OCI-LY7 (cell line): ENCODE data around the gene CLEC16A. TPM values are rescaled to one million over a fixed set of nuclear protein-coding genes. Genes with fewer than 3 reads are reported as not detected.

Source experiments
- BruUV-seq: library from RNA; stranded (reverse); fragments of 400-500 nt; replicated peaks from 2 replicates; lab custom pipeline; 2021; lab: Mats Ljungman, UMichigan
- CTCF ChIA-PET: fragments of 300-600 bp; sonication (Branson Sonifier 250); formaldehyde crosslinking; loops from one replicate; lab custom pipeline; 2022; ENCODE audit warnings: antibody characterized with exemption; ENCODE audit not compliant: unreplicated experiment; lab: Charles Lee
- POLR2A ChIA-PET: fragments of 300-600 bp; sonication (Branson Sonifier 250); formaldehyde crosslinking; loops from one replicate; lab custom pipeline; 2022; ENCODE audit warnings: antibody characterized with exemption; lab: Charles Lee
- DNase-seq: peaks from one replicate; pipeline ENCODE4 v3.0.0-alpha.2; 2015; ENCODE audit warnings: low spot score
- H2AFZ ChIP-seq: fragments of 200-600 bp; sonication (generic), shearing (Covaris generic); 2 replicates; pipeline ENCODE4 v1.6.1; 2014; ENCODE audit warnings: mild to moderate bottlenecking, antibody characterized with exemption, low read length, moderate library complexity
- H3K27ac ChIP-seq: fragments of 200-600 bp; sonication (generic); 2 replicates; pipeline ENCODE4 v1.5.1; 2014; ENCODE audit warnings: mixed run types, low read depth, mild to moderate bottlenecking, moderate library complexity, low read length, inconsistent platforms; ENCODE audit not compliant: poor library complexity, severe bottlenecking
- H3K36me3 ChIP-seq: fragments of 200-600 bp; sonication (generic); 2 replicates; pipeline ENCODE4 v1.6.1; 2014; ENCODE audit warnings: mild to moderate bottlenecking, antibody characterized with exemption, low read length, moderate library complexity, mixed read lengths; ENCODE audit not compliant: insufficient read depth
- H3K4me1 ChIP-seq: fragments of 200-600 bp; sonication (generic); 2 replicates; pipeline ENCODE4 v1.5.1; 2014; ENCODE audit warnings: mild to moderate bottlenecking, low read length; ENCODE audit not compliant: insufficient read depth, poor library complexity, severe bottlenecking
- H3K4me2 ChIP-seq: fragments of 200-600 bp; sonication (generic); 2 replicates; pipeline ENCODE4 v1.6.1; 2014; ENCODE audit warnings: mild to moderate bottlenecking, low read length
- H3K4me3 ChIP-seq: fragments of 200-600 bp; sonication (generic); 2 replicates; pipeline ENCODE4 v1.5.1; 2014; ENCODE audit warnings: mild to moderate bottlenecking, low read depth, low read length; ENCODE audit not compliant: poor library complexity, severe bottlenecking
- H3K79me2 ChIP-seq: fragments of 200-600 bp; sonication (generic); 2 replicates; pipeline ENCODE4 v1.6.1; 2016; ENCODE audit warnings: low read depth, mild to moderate bottlenecking, low read length, moderate library complexity, mixed read lengths; ENCODE audit not compliant: insufficient read depth
- H3K9me2 ChIP-seq: fragments of 200-600 bp; sonication (generic); 2 replicates; pipeline ENCODE4 v1.6.1; 2016; ENCODE audit warnings: mild to moderate bottlenecking, low read length, mixed read lengths; ENCODE audit not compliant: insufficient read depth
- H3K9me3 ChIP-seq: fragments of 200-600 bp; sonication (generic); 2 replicates; pipeline ENCODE4 v1.6.1; 2014; ENCODE audit warnings: mild to moderate bottlenecking, mixed run types, low read length, mixed read lengths
- H4K20me1 ChIP-seq: fragments of 200-600 bp; sonication (generic); 2 replicates; pipeline ENCODE4 v1.6.1; 2014; ENCODE audit warnings: mild to moderate bottlenecking, antibody characterized with exemption, low read length, moderate library complexity, mixed read lengths; ENCODE audit not compliant: insufficient read depth
- CTCF ChIP-seq: fragments of 200-600 bp; sonication (generic); conservative IDR thresholded peaks from 2 replicates; pipeline ENCODE4 v1.5.1; 2014; ENCODE audit warnings: mild to moderate bottlenecking, antibody characterized with exemption, low read length, moderate library complexity, mixed read lengths
- EZH2phosphoT487 ChIP-seq: fragments of 200-600 bp; sonication (generic); IDR thresholded peaks from 2 replicates; pipeline ENCODE4 v1.6.1; 2018; ENCODE audit warnings: low read depth, borderline replicate concordance, mild to moderate bottlenecking, mixed run types, antibody characterized with exemption, low read length, moderate library complexity, mixed read lengths
- intact Hi-C: fragments of 100-400 bp; cut with micrococcal nuclease; formaldehyde crosslinking; loops from one replicate; pipeline ENCODE4 v1.10.0; 2022; ENCODE audit not compliant: unreplicated experiment
- total RNA-seq, 2 experiments: library from RNA; depleted of rRNA in 1 of 2; stranded (reverse); fragments of >200 nt in 1 of 2; shearing (Covaris generic) in 1 of 2; gene quantifications; 2 replicates each; pipeline ENCODE4 v1.2.3, GENCODE V29; 2014 to 2022

CLEC16A gene
- total RNA-seq, 2 experiments from 2014 or later = 26.2 to 50.9 TPM

- no peak overlapping the region for H3K4me3 ChIP-seq
- H4K20me1 ChIP-seq = no peaks in the 10 kb centered on the region
- no peak overlapping the region for H3K4me2 ChIP-seq
- H3K79me2 ChIP-seq = no peaks in the 10 kb centered on the region
- POLR2A ChIA-PET = interaction anchor here (1.7 kb wide), 1 partner anchor 9 kb away, joined by 4 read pairs; no protein-coding TSS in a partner anchor
- H2AFZ ChIP-seq = no peak overlapping the region
- DNase-seq = no peak
- intact Hi-C loops = loop anchor here (5.0 kb wide), 1 partner anchor 155 kb away; no protein-coding TSS in a partner anchor
- no peak overlapping the region for H3K27ac ChIP-seq
- peaks cover 42% of the 10 kb centered on the region for H3K4me1 ChIP-seq
- no TSS peak for BruUV-seq
- no peaks in the 10 kb centered on the region for H3K9me3 ChIP-seq
- H3K36me3 ChIP-seq = peaks cover 21% of the 10 kb centered on the region
- no peaks in the 10 kb centered on the region for H3K9me2 ChIP-seq
- TF ChIP-seq CTCF = no peak
- no peak for TF ChIP-seq EZH2phosphoT487
- CTCF ChIA-PET = interaction anchor here (0.7 kb wide), 1 partner anchor 9 kb away, joined by 3 read pairs; no protein-coding TSS in a partner anchor
These were observed 152.9 kb downstream of the CLEC16A start for GRCh38 chr16:11097094-11097786.

- H3K4me3 ChIP-seq = no peak overlapping the region
- BruUV-seq = no TSS peak
- TF ChIP-seq CTCF (no peak), EZH2phosphoT487 (no peak)
- H3K27ac ChIP-seq = no peak overlapping the region
- H3K79me2 ChIP-seq = no peaks in the 10 kb centered on the region
- intact Hi-C loops = loop anchor here (5.0 kb wide), 1 partner anchor 155 kb away; no protein-coding TSS in a partner anchor
- no peak for DNase-seq
- H3K36me3 ChIP-seq = peaks cover 15% of the 10 kb centered on the region
- no peaks in the 10 kb centered on the region for H3K9me3 ChIP-seq
- no peaks in the 10 kb centered on the region for H3K9me2 ChIP-seq
- ChIA-PET CTCF (interaction anchor here (0.7 kb wide), 1 partner anchor 10 kb away, joined by 3 read pairs; no protein-coding TSS in a partner anchor), POLR2A (no interaction called here)
- H3K4me2 ChIP-seq = no peak overlapping the region
- H4K20me1 ChIP-seq = no peaks in the 10 kb centered on the region
- H3K4me1 ChIP-seq = peaks cover 42% of the 10 kb centered on the region
- no peak overlapping the region for H2AFZ ChIP-seq
These were observed 153.4 kb downstream of the CLEC16A start for GRCh38 chr16:11097787-11098167.
